Sigmoid colon (tissue), 4 donors: ENCODE data around the gene OXSR1.

Experiments used
- POLR2A ChIP-seq, 2 donors: fragments of 450-650 bp; IDR thresholded peaks; one replicate each; pipeline ENCODE4 v1.6.1; 2016; ENCODE audit warnings: antibody characterized with exemption in 2 of 2, mild to moderate bottlenecking in 2 of 2, moderate library complexity in 2 of 2
- POLR2AphosphoS5 ChIP-seq, 4 donors: sonication (generic); formaldehyde crosslinking; IDR thresholded peaks; one replicate each; pipeline ENCODE4 v1.6.1; 2017; ENCODE audit warnings: antibody characterized with exemption in 4 of 4
- TF ChIP-seq, protein P1 (sequence below), 4 experiments: fragments of 450-650 bp in 3 of 4; fragments of 200-600 bp in 1 of 4; IDR thresholded peaks; one replicate each; pipeline ENCODE4 v1.5.1; 2016 to 2019; ENCODE audit warnings: antibody characterized with exemption in 4 of 4, mild to moderate bottlenecking in 3 of 4, moderate library complexity in 2 of 4

DNA sequence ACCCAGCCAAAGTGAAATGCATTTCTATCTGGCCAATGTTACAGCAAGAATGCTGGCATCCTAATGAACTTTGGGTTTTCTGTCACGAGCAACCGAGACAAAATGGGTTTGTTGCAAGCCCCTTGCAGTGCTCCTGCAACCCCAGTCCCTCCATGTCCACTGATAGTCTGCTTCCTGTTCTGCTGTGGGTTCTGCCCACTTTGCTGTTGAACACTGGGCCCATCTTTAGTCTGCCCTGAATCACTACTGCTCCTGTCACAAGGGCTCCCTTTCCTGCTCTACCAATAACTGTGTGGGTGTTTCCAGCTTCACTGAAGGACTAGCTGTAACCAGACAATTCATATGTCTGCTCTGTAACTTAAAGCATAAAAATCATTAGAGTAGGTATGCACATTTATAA, 12.7 kb upstream of the OXSR1 start:
- no peak for TF ChIP-seq POLR2AphosphoS5 (IDR thresholded peaks at IDR 0.05)
- TF ChIP-seq, protein P1, sequence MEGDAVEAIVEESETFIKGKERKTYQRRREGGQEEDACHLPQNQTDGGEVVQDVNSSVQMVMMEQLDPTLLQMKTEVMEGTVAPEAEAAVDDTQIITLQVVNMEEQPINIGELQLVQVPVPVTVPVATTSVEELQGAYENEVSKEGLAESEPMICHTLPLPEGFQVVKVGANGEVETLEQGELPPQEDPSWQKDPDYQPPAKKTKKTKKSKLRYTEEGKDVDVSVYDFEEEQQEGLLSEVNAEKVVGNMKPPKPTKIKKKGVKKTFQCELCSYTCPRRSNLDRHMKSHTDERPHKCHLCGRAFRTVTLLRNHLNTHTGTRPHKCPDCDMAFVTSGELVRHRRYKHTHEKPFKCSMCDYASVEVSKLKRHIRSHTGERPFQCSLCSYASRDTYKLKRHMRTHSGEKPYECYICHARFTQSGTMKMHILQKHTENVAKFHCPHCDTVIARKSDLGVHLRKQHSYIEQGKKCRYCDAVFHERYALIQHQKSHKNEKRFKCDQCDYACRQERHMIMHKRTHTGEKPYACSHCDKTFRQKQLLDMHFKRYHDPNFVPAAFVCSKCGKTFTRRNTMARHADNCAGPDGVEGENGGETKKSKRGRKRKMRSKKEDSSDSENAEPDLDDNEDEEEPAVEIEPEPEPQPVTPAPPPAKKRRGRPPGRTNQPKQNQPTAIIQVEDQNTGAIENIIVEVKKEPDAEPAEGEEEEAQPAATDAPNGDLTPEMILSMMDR (IDR thresholded peaks at IDR 0.05) = no peak
- TF ChIP-seq POLR2A (IDR thresholded peaks at IDR 0.05) = no peak
